Lung (tissue), 12 donors: Measurements from ENCODE around the gene TBCK. TPM values are rescaled to one million over a fixed set of nuclear protein-coding genes. Genes with fewer than 3 reads are reported as not detected.

Source experiments
- ATAC-seq: fragments of 200-7000 bp; cut with Tn5 transposase; one replicate; pipeline ENCODE4 v1.9.1; 2020; ENCODE audit warnings: moderate number of reproducible peaks; ENCODE audit not compliant: insufficient read depth, low FRiP score
- DNase-seq, 3 donors: peaks; one replicate each; pipeline ENCODE4 v3.0.0-alpha.2; 2013 to 2017
- H3K27ac ChIP-seq, 2 donors: one replicate each; pipeline ENCODE4 v1.5.1; 2013; ENCODE audit warnings: mild to moderate bottlenecking in 2 of 2, moderate library complexity in 2 of 2, control low read depth in 1 of 2, inconsistent platforms in 1 of 2, low read depth in 1 of 2, low read length in 1 of 2
- H3K27me3 ChIP-seq, 3 donors: one replicate each; pipeline ENCODE4 v1.5.1; 2013; ENCODE audit warnings: low read length in 2 of 3; ENCODE audit not compliant: control insufficient read depth in 3 of 3, insufficient read depth in 3 of 3
- H3K36me3 ChIP-seq, 4 donors: one replicate each; pipeline ENCODE4 v1.5.1; 2013; ENCODE audit warnings: low read length in 4 of 4, mild to moderate bottlenecking in 1 of 4, moderate library complexity in 1 of 4; ENCODE audit not compliant: control insufficient read depth in 4 of 4, insufficient read depth in 4 of 4
- H3K4me1 ChIP-seq, 5 donors: one replicate each; pipeline ENCODE4 v1.5.1; 2013; ENCODE audit warnings: low read length in 5 of 5, mild to moderate bottlenecking in 2 of 5, moderate library complexity in 1 of 5; ENCODE audit not compliant: control insufficient read depth in 5 of 5, insufficient read depth in 5 of 5
- H3K4me3 ChIP-seq: one replicate; pipeline ENCODE4 v1.5.1; 2013; ENCODE audit warnings: mild to moderate bottlenecking, control low read depth, moderate library complexity
- H3K9ac ChIP-seq, 2 donors: one replicate each; pipeline ENCODE4 v1.5.1; 2013; ENCODE audit warnings: low read length in 2 of 2, control low read depth in 1 of 2; ENCODE audit not compliant: insufficient read depth in 1 of 2
- H3K9me3 ChIP-seq, 4 donors: one replicate each; pipeline ENCODE4 v1.5.1; 2013; ENCODE audit warnings: low read length in 3 of 4, mild to moderate bottlenecking in 1 of 4, moderate library complexity in 1 of 4; ENCODE audit not compliant: control insufficient read depth in 4 of 4, insufficient read depth in 3 of 4
- CTCF ChIP-seq: IDR thresholded peaks from 2 replicates; pipeline ENCODE4 v1.5.1; 2012; ENCODE audit warnings: mild to moderate bottlenecking; ENCODE audit errors: control extremely low read depth, extremely low read depth
- WGBS, 2 donors: extraction: QIAGEN DNeasy Blood & Tissue Kit; methylation state at CpG; one replicate each; pipeline ENCODE4 v1.1.7; 2013; 5-methylcytosine and 5-hydroxymethylcytosine counted together
- polyA plus RNA-seq, 2 donors: library from polyadenylated mRNA; stranded (reverse); fragments of 200-250 nt; gene quantifications; one replicate each; pipeline ENCODE4 v1.2.1, GENCODE V29; 2013
- total RNA-seq, 2 donors: library from RNA; depleted of rRNA in 1 of 2; stranded (reverse); fragments of >200 nt in 1 of 2; gene quantifications; one replicate each; pipeline ENCODE4 v1.2.1, GENCODE V29; 2014 to 2021
- donor health status: control.
- donor health status: control.
- donor health status: Bipolar disorder and iron deficiency.
- donor health status: healthy.
- donor health status: DM: yes; HTN: yes; CAD: no.

The TBCK gene
- total and polyA plus RNA-seq, 4 donors, result 6.7 to 71.2 (median 18.6) TPM

- Histone ChIP-seq H3K27ac (no peak overlapping the region), H3K4me1 (peaks cover 0 to 25% (median 4%) of the 10 kb centered on the region in 5 donors), H3K27me3 (no peaks in the 10 kb centered on the region), H3K4me3 (no peak overlapping the region), H3K36me3 (peaks cover 0 to 7% (median 2%) of the 10 kb centered on the region in 4 donors), H3K9me3 (no peaks in the 10 kb centered on the region), H3K9ac (no peak overlapping the region)
- no peak for TF ChIP-seq CTCF
- no peak for DNase-seq
- WGBS, 2 donors, result 73 to 96% methylated on average over 1 of the region's 1 CpG
- ATAC-seq, result no peak
Observed at GRCh38 chr4:106312377-106312776, 3.6 kb downstream of the TBCK start.

- ATAC-seq (no peak), DNase-seq (no peak)
- peaks cover 0 to 13% (median 2%) of the 10 kb centered on the region in 4 donors for H3K36me3 ChIP-seq
- H3K9ac ChIP-seq, result no peak overlapping the region
- H3K9me3 ChIP-seq, result no peaks in the 10 kb centered on the region
- H3K4me1 ChIP-seq, result no peaks in the 10 kb centered on the region
- H3K4me3 ChIP-seq, result no peak overlapping the region
- no peak overlapping the region for H3K27ac ChIP-seq
- no peaks in the 10 kb centered on the region for H3K27me3 ChIP-seq
- no peak for TF ChIP-seq CTCF
Observed at GRCh38 chr4:106306561-106306960, 9.4 kb downstream of the TBCK start.

- no peak for ATAC-seq
- no peaks in the 10 kb centered on the region for H3K9me3 ChIP-seq
Observed at GRCh38 chr4:106305435-106306055, 10.5 kb downstream of the TBCK start.

More at GRCh38 chr4:106305435-106306055, 10.5 kb downstream of the TBCK start:
- TF ChIP-seq CTCF, result no peak
- Histone ChIP-seq H3K36me3 (peaks cover 0 to 13% (median 2%) of the 10 kb centered on the region in 4 donors), H3K4me1 (no peaks in the 10 kb centered on the region), H3K4me3 (no peak overlapping the region), H3K9ac (no peak overlapping the region), H3K27me3 (no peaks in the 10 kb centered on the region), H3K27ac (no peak overlapping the region)
- DNase-seq, result no peak
- WGBS, 2 donors, result 95 to 97% methylated on average over 4 of the region's 4 CpGs
